Tibial nerve (tissue), 4 donors: Measurements from ENCODE around the gene EIF2AK3. TPM values are rescaled to one million over a fixed set of nuclear protein-coding genes. Genes with fewer than 3 reads are reported as not detected.
"Not testable (repeated sequence)": the region's sequence is repeated elsewhere in the genome, so short reads cannot be mapped to it uniquely, and the experiment has no call there.

ENCODE experiments used
- DNase-seq, 2 donors: peaks; one replicate each; pipeline ENCODE4 v3.0.0-alpha.2; 2019; ENCODE audit warnings: low spot score in 2 of 2
- H3K27ac ChIP-seq, 4 donors: fragments of 200-600 bp; sonication (generic) in 3 of 4; one replicate each; pipeline ENCODE4 v1.5.1; 2017 to 2019; ENCODE audit warnings: mild to moderate bottlenecking in 1 of 4
- H3K27me3 ChIP-seq, 2 donors: fragments of 200-600 bp; sonication (generic) in 1 of 2; one replicate each; pipeline versions ENCODE4 v1.5.1 to v1.6.0; 2017 to 2019
- H3K36me3 ChIP-seq, 3 donors: fragments of 200-600 bp; sonication (generic); one replicate each; pipeline ENCODE4 v1.5.1; 2018 to 2019
- H3K4me1 ChIP-seq, 4 donors: fragments of 200-600 bp; sonication (generic) in 3 of 4; one replicate each; pipeline ENCODE4 v1.5.1; 2017 to 2019
- H3K4me3 ChIP-seq, 4 donors: fragments of 200-600 bp; sonication (generic) in 3 of 4; one replicate each; pipeline ENCODE4 v1.5.1; 2017 to 2019; ENCODE audit warnings: mild to moderate bottlenecking in 1 of 4, moderate library complexity in 1 of 4
- H3K9me3 ChIP-seq, 4 donors: fragments of 200-600 bp; sonication (generic) in 3 of 4; one replicate each; pipeline ENCODE4 v1.5.1; 2017 to 2019
- CTCF ChIP-seq, 5 experiments: fragments of 200-600 bp in 3 of 5; fragments of 450-650 bp in 2 of 5; sonication (generic) in 3 of 5; IDR thresholded peaks; one replicate each; pipeline ENCODE4 v1.5.1; 2016 to 2019; ENCODE audit warnings: antibody characterized with exemption in 5 of 5, mild to moderate bottlenecking in 3 of 5, moderate library complexity in 2 of 5
- EP300 ChIP-seq, 2 donors: sonication (generic); formaldehyde crosslinking; IDR thresholded peaks; one replicate each; pipeline ENCODE4 v1.6.1; 2017; ENCODE audit warnings: antibody characterized with exemption in 2 of 2, mild to moderate bottlenecking in 1 of 2
- POLR2A ChIP-seq, 2 donors: fragments of 450-650 bp; IDR thresholded peaks; one replicate each; pipeline ENCODE4 v1.6.1; 2017; ENCODE audit warnings: antibody characterized with exemption in 2 of 2, mild to moderate bottlenecking in 2 of 2, moderate library complexity in 2 of 2
- WGBS, 2 donors: methylation state at CpG; one replicate each; pipeline ENCODE4 v1.1.5; 2018; 5-methylcytosine and 5-hydroxymethylcytosine counted together
- total RNA-seq, 4 donors: library from RNA; depleted of rRNA; stranded (reverse); fragments of >200 nt; gene quantifications; one replicate each; pipeline ENCODE4 v1.1.0, GENCODE V29; 2016

EIF2AK3 gene
- total RNA-seq, 4 donors from 2014 or later, result 19.8 to 29.1 (median 25.9) TPM

GRCh38 chr2:88626171-88627054 is 851 bp downstream of the EIF2AK3 start:
- Histone ChIP-seq H3K36me3 (no peaks in the 10 kb centered on the region), H3K4me1 (peaks cover 0 to 51% (median 22%) of the 10 kb centered on the region in 4 donors), H3K9me3 (no peaks in the 10 kb centered on the region), H3K27ac (peak overlapping the region; percentile 92 to 99 (median 96)), H3K4me3 (peak overlapping the region; percentile 50 to 93 (median 86)), H3K27me3 (no peaks in the 10 kb centered on the region)
- TF ChIP-seq CTCF (IDR thresholded peaks at IDR 0.05) (no peak), EP300 (IDR thresholded peaks at IDR 0.05) (no peak), POLR2A (IDR thresholded peaks at IDR 0.05) (no peak)
- 1 to 4% methylated on average over 18 to 50 of the region's 54 CpGs for WGBS, 2 donors
- peak in 1 of 2 donors; percentile 10 for DNase-seq

GRCh38 chr2:88624477-88624876 is 2.8 kb downstream of the EIF2AK3 start:
- Histone ChIP-seq H3K27me3 (no peaks in the 10 kb centered on the region), H3K9me3 (no peaks in the 10 kb centered on the region), H3K36me3 (no peaks in the 10 kb centered on the region), H3K27ac (no peak overlapping the region), H3K4me1 (peaks cover 0 to 51% (median 22%) of the 10 kb centered on the region in 4 donors), H3K4me3 (no peak overlapping the region)
- no peak for DNase-seq
- TF ChIP-seq EP300 (IDR thresholded peaks at IDR 0.05), result no peak
- TF ChIP-seq POLR2A (IDR thresholded peaks at IDR 0.05), result no peak
- TF ChIP-seq CTCF (IDR thresholded peaks at IDR 0.05), result no peak
- WGBS, 2 donors, result 79 to 86% methylated on average over 4 of the region's 4 CpGs

- peaks cover 0 to 48% (median 22%) of the 10 kb centered on the region in 4 donors for H3K4me1 ChIP-seq
- not testable (repeated sequence) for H3K27ac ChIP-seq
These were observed 3.3 kb downstream of the EIF2AK3 start for GRCh38 chr2:88623831-88624465.

GRCh38 chr2:88622307-88622706 is 5.0 kb downstream of the EIF2AK3 start:
- Histone ChIP-seq H3K27me3 (no peaks in the 10 kb centered on the region), H3K4me3 (no peak overlapping the region), H3K9me3 (no peaks in the 10 kb centered on the region), H3K4me1 (peaks cover 0 to 40% (median 20%) of the 10 kb centered on the region in 4 donors), H3K27ac (no peak overlapping the region), H3K36me3 (no peaks in the 10 kb centered on the region)
- TF ChIP-seq EP300 (IDR thresholded peaks at IDR 0.05) (no peak), POLR2A (IDR thresholded peaks at IDR 0.05) (no peak), CTCF (IDR thresholded peaks at IDR 0.05) (no peak)
- no peak for DNase-seq
- WGBS, 2 donors, result 73 to 85% methylated on average over 1 of the region's 1 CpG

More at GRCh38 chr2:88623831-88624465, 3.3 kb downstream of the EIF2AK3 start:
- H3K9me3 ChIP-seq, H3K27me3 ChIP-seq, DNase-seq, H3K4me3 ChIP-seq, H3K36me3 ChIP-seq: not testable (repeated sequence)
- 95 to 96% methylated on average over 11 of the region's 11 CpGs for WGBS, 2 donors

- H3K27ac ChIP-seq, result no peak overlapping the region
- WGBS, 2 donors, result 93 to 94% methylated on average over 3 of the region's 3 CpGs
- H3K27me3 ChIP-seq, result no peaks in the 10 kb centered on the region
- H3K36me3 ChIP-seq, result no peaks in the 10 kb centered on the region
- no peak overlapping the region for H3K4me3 ChIP-seq
- no peaks in the 10 kb centered on the region for H3K9me3 ChIP-seq
- peaks cover 0 to 40% (median 20%) of the 10 kb centered on the region in 4 donors for H3K4me1 ChIP-seq
- DNase-seq, result no peak
- TF ChIP-seq POLR2A (IDR thresholded peaks at IDR 0.05) (no peak), EP300 (IDR thresholded peaks at IDR 0.05) (no peak), CTCF (IDR thresholded peaks at IDR 0.05) (no peak)
These were observed 5.8 kb downstream of the EIF2AK3 start for GRCh38 chr2:88621432-88621831.
